HG02970 (cell line): ENCODE results near the gene GLRA3.
"Not testable (repeated sequence)": the region's sequence is repeated elsewhere in the genome, so short reads cannot be mapped to it uniquely, and the experiment has no call there.

Experiments used
- ATAC-seq: cut with Tn5 transposase; IDR thresholded peaks from one replicate; pipeline ENCODE4 v1.9.1; 2021; ENCODE audit warnings: mild to moderate bottlenecking, moderate library complexity, moderate number of reproducible peaks; ENCODE audit not compliant: unreplicated experiment, low FRiP score

GLRA3 gene

DNA sequence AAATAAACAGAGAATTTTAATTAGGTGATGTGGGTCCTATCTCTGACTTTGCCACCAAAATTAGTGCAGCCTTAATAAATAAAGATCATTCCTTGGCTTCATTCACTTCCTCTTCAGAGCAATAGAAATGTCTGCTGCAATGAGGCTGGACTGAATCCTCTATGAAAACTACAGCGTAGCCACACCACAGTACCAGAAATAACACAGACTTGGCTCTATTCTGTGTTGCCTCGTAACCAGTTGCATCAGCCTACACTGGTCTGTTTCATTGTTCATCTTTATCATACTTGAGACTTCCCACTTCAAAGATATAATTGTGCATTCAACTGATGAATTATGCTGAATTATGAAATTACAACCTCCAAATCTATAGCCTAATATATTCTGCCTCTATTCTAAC is 15.8 kb downstream of the GLRA3 start:
- ATAC-seq = no peak

GRCh38 chr4:174810834-174811233 is 18.2 kb downstream of the GLRA3 start:
- no peak for ATAC-seq

GRCh38 chr4:174808836-174809235 is 20.2 kb downstream of the GLRA3 start:
- ATAC-seq = no peak

GRCh38 chr4:174808119-174808518 is 20.9 kb downstream of the GLRA3 start:
- no peak for ATAC-seq

DNA sequence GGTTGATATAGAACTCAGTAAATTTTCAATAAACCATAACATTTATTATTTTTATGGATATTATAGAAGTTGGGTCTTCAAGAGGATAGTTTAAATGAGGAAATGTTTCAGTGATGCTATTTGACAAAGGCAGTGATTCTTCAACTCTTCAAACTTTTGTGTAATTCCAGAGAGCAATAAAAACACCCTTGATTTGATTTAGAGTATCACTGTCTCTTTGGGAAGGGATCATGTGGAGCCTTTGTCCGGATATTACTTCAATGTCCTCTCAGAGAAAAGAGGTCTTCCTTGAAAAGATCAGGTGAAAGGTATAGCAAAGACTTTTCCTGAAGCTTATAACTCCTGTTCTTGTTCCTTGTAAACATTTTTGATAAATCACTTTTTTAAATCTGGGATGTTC is 23.3 kb downstream of the GLRA3 start:
- ATAC-seq = no peak

DNA sequence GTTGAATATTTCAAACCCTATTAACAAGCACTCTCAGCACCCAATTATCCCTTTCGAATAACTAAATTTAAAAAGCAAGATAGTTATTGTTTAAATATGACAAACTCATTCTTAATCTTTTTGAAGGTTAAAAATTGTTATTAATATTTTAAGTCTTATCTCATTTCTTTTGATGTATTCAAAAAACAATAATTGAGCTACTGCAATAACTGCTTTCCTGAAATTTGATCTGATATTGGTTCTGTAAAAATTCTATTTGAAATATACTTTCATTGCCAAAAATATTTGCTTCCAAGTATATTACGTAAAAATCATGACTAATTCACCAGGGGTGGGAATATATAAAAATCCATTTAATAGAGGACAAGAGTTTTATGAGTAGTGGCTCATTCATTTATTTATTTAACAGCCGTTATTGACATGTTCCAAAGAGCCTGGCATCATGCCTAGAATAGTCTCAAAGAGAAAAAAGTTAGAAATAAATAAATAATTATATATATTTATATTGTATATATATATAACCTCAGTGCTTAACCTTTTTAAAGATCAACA is 34.4 kb downstream of the GLRA3 start:
- ATAC-seq = no peak

DNA sequence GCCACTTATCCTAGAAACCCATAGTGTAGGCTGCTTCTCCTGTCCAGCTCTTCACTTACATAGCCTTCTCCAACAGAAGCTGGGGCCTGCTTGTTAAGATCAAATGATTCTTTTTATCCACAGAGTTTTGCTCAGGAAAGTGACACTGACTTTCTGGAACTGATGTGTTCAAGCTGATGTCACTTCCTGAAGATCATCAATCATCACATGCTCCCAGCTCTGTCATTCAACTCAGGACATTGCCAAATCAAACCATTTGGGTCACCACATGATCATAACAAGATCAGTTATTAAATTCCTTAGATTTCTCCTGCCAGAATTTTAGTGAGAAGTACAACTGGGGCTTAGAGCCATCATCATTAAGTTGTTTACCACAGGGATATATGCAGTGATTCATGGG is 39.4 kb downstream of the GLRA3 start:
- ATAC-seq = no peak

DNA sequence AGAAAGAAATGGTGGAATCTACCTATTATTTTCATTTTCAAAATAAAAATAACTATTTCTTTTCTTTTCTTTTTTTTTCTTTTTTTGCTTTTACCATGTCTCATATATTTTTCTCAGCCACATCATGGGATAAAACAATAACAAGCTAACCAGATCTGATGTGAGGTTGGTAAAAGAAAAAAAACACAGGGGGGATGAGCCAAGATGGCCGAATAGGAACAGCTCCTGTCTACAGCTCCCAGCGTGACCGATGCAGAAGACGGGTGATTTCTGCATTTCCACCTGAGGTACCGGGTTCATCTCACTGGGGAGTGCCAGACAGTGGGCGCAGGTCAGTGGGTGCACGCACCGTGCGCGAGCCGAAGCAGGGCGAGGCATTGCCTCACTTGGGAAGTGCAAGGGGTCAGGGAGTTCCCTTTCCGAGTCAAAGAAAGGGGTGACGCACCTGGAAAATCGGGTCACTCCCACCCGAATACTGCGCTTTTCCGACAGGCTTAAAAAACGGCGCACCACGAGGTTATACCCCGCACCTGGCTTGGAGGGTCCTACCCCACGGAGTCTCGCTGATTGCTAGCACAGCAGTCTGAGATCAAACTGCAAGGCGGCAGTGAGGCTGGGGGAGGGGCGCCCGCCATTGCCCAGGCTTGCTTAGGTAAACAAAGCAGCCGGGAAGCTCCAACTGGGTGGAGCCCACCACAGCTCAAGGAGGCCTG is 50.6 kb downstream of the GLRA3 start:
- not testable (repeated sequence) for ATAC-seq

GRCh38 chr4:174775366-174775765 is 53.7 kb downstream of the GLRA3 start:
- no peak for ATAC-seq

DNA sequence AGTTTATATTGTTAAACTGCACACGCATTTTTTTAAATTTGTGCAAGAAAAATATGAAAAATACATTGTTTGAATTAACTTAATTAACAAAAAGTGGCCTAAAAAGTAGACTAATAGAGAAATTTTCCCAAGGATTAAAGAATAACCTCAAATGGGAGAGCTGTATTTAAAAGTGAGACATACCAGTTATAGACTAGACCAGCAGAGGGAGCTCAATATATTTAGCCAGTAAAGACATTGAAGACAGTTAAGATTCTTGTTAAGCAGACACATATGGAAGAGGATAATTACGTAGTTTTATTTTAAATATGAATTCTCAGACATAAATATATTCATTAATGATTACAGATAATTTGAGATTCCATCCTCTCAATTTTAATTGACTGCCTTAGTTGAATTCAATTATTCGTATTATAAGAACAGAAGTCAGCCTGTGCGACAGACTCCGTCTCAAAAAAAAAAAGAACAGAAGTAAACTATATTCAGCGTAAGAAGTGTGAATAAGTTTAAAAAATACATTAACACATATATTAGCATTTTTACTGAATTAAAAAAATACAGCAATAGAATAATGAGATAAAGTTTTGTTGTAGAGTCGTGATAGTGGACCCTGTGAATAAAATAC is 64.8 kb downstream of the GLRA3 start:
- ATAC-seq = peak; percentile 70

- peak; percentile 71 for ATAC-seq
Measured at GRCh38 chr4:174763454-174764104, 65.5 kb downstream of the GLRA3 start.

GRCh38 chr4:174761451-174761850 is 67.6 kb downstream of the GLRA3 start:
- ATAC-seq = no peak

DNA sequence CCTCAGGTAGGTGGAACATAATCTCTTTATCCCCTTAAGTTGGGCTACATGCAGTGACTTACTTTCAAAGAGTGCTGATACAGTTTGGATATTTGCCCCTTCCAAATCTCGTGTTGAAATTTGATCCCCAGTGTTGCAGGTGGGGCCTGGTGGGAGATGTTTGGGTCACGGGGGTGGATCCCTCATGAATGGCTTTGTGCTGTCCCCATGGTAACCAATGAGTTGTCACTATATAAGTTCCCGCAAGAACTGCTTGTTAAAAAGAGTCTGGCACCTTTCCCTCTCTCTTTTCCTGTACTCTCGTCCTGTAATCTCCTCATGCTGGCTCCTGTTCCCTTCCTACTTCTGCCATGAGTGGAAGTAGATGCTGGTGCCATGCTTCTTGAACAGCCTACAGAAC is 71.3 kb downstream of the GLRA3 start:
- no peak for ATAC-seq

GRCh38 chr4:174753021-174753420 is 76.0 kb downstream of the GLRA3 start:
- no peak for ATAC-seq

- ATAC-seq = no peak
Measured at GRCh38 chr4:174752026-174752425, 77.0 kb downstream of the GLRA3 start.

DNA sequence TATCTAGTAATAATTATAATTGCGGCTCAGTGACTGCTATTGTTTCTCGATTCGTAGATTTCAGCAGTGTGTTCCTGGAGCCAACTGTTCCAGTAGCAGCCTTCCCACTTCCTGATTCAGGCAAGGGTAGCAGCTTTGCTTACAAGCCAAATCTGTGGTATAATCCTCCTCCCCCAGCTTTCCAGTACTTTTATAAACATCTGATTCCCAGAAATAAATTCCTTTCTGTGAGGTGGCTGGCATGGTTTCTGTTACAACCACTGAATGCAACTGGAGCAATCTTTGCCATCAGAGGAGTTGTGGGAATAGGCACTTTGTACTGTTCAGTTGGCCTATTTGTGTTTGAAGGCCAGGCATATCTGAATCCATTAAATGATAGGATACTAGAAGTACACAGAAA is 80.0 kb downstream of the GLRA3 start:
- ATAC-seq = no peak

DNA sequence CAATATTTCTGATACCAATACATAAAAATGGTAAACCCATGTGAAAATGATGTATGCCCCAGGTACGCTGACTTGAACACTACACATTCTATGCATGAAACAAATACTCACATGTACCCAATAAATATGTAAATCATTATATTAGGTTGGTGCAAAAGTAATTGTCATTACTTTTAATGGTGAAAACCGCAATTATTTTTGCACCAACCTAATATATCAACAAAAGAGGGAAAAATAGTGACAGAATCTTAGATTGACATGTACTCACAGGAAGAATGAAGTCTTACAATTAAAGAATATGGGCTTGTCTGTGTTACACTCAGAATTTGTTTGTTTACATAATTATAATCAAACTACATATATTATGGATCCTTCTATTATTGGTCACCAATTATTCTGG is 82.3 kb downstream of the GLRA3 start:
- ATAC-seq = no peak

DNA sequence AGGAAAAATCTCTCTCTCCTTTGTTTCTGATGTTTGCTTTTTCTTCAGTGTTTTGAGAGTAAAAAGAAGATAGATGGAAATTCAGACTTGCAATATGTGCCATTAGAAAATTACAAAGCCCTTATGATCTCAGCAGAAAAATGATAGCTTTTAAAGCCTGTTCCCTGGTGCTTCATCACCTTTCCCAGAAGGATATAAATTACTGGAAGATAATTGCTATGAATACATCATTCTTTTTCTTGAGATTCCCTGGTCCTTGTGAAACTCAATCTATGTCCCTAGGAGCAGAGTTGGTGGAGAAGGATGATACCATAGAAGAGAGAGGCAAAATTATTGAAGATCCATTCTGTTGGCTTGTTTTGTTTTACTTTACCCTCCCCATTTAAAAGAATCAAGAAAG is 86.5 kb downstream of the GLRA3 start:
- no peak for ATAC-seq

DNA sequence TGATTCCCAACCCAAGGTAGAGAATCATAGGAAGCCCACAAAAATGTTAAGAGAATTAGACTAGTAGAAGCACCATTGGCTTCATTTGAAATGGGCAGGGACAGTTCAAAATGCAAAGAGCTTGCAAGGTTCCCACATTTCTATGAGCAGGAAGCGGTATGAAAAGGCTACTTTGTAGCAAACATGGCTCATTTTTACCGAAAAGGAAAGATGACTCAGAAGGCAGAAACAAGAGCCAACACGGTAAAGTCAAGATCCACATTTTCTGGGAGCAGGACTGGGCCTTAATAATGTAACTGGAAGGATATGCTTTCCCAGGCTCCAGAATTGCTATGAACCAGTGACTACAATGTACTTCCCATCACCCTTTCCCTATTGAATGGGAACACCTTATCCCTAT is 89.5 kb downstream of the GLRA3 start:
- ATAC-seq = no peak

DNA sequence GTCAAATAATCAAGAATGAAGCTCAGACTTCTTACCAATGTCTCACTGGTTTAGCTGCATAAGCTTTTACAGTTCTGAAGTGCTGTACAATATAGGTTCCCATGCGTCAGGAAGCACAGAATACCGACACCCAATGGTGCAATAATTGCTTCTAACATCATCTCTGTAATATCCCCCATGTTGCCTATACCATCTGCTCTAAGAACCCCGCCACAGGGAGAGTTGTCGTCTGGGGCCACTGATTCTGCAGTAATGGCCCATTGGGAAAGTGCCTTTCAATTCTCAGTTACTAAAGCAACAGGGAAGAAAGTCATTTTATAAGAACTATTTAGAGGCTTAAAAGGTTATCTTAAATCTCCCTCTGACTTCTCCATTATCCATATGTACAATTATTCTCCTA is 94.9 kb downstream of the GLRA3 start:
- no peak for ATAC-seq

GRCh38 chr4:174717828-174718227 is 111.2 kb downstream of the GLRA3 start:
- no peak for ATAC-seq
